ENCODE data around the gene TAF11L7. TPM values are rescaled to one million over a fixed set of nuclear protein-coding genes. Genes with fewer than 3 reads are reported as not detected.
"Not testable (repeated sequence)": the region's sequence is repeated elsewhere in the genome, so short reads cannot be mapped to it uniquely, and the experiment has no call there.

TAF11L7 gene
- total and polyA plus RNA-seq, 2 of the 8 experiments (the other 6 are each of a cell fraction or from before 2014, with no cell fraction given): not detected

DNA sequence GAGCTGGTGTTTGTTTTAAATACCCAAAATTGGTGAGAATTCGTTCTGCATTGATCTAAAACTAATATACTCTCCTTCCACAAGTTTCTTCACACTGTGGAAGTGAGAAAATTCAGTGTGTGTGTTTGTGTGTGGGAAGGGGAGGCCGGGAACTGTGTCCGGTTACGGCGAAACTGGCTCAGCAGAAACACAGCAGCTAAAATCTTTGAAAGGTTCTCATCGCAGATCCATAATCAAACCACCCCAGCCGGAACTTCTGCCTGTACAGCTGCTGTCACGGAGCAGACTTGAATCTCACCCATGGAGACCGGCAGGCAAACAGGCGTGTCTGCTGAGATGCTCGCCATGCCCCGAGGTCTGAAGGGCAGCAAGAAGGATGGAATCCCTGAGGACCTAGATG, 46.2 kb upstream of the TAF11L7 start, which contains the start of gene TAF11L13:
Gene TAF11L13 (plus strand): TSS at position 301 of the 400 bp plus-strand sequence.
- H4K8ac ChIP-seq (ENCODE audit: extremely low read depth, insufficient read depth, low read length); H4K91ac ChIP-seq (replicated peaks; ENCODE audit: insufficient read length, low read length); H2BK5ac ChIP-seq (ENCODE audit: low read depth, low read length); DNase-seq (ENCODE audit: low read depth in 1 of 2, low spot score in 2 of 2); H3K18ac ChIP-seq (ENCODE audit: extremely low read depth, low read length); H3K4ac ChIP-seq (replicated peaks; ENCODE audit: insufficient read length, low read depth, low read length); H3K36me3 ChIP-seq (ENCODE audit: control insufficient read depth in 2 of 4, insufficient read depth in 4 of 4, low read length in 3 of 4); H2BK12ac ChIP-seq (ENCODE audit: low read depth, low read length); H2AK5ac ChIP-seq (ENCODE audit: low read depth, low read length); H2BK20ac ChIP-seq (ENCODE audit: low read length); H3K23me2 ChIP-seq (ENCODE audit: low read depth, low read length); H3K79me1 ChIP-seq (ENCODE audit: low read depth, low read length); H3K79me2 ChIP-seq (ENCODE audit: control insufficient read depth in 1 of 2, insufficient read depth in 2 of 2, low read length in 2 of 2); H3K9ac ChIP-seq (replicated peaks in 1 of 4; ENCODE audit: extremely low read depth in 1 of 4, low read depth in 3 of 4, low read length in 3 of 4); H3K14ac ChIP-seq (ENCODE audit: insufficient read length); H3K4me2 ChIP-seq (ENCODE audit: insufficient read depth in 1 of 2, low read depth in 2 of 2, low read length in 2 of 2); POLR2A ChIA-PET (ENCODE audit: partially characterized antibody); H3K4me1 ChIP-seq (replicated peaks in 1 of 4; ENCODE audit: control insufficient read depth in 3 of 4, insufficient read depth in 4 of 4, low read length in 3 of 4); H2AFZ ChIP-seq (ENCODE audit: low read length); H3K27me3 ChIP-seq (replicated peaks in 1 of 4; ENCODE audit: control insufficient read depth in 3 of 4, extremely low read depth in 1 of 4, insufficient read depth in 3 of 4, low read length in 3 of 4); H4K5ac ChIP-seq (ENCODE audit: insufficient read length, low read depth, low read length); H3K9me3 ChIP-seq (ENCODE audit: insufficient read depth in 2 of 2, low read depth in 1 of 2, low read length in 1 of 2); H4K20me1 ChIP-seq (replicated peaks in 1 of 2; ENCODE audit: control insufficient read depth in 1 of 2, insufficient read depth in 2 of 2, low read length in 2 of 2); CTCF ChIA-PET (ENCODE audit: partially characterized antibody); H2BK15ac ChIP-seq (ENCODE audit: low read length); H2BK120ac ChIP-seq (replicated peaks; ENCODE audit: low read depth, low read length); H3K23ac ChIP-seq (ENCODE audit: insufficient read length); H3K27ac ChIP-seq (ENCODE audit: low read depth, low read length); FAIRE-seq; H3K56ac ChIP-seq (replicated peaks; ENCODE audit: insufficient read length, low read depth, low read length); H3K4me3 ChIP-seq (ENCODE audit: extremely low read depth in 1 of 4, insufficient read depth in 2 of 4, low read depth in 3 of 4, low read length in 4 of 4): not testable (repeated sequence)
- WGBS, 2 experiments (ENCODE audit: extremely low coverage in 1 of 2, insufficient coverage in 1 of 2, insufficient read length in 1 of 2, insufficient replicate concordance in 2 of 2, low coverage in 1 of 2, low lambda C conversion rate in 2 of 2, missing lambda C conversion rate in 1 of 2): 100% methylated on average over 5 of the region's 12 CpGs; no CpG with 5 or more reads in 1 of the 2 experiments

All from H1 (cell line).